ENCODE measurements around the gene FMN2. TPM values are rescaled to one million over a fixed set of nuclear protein-coding genes. Genes with fewer than 3 reads are reported as not detected.
A peak's percentile ranks its signal among the peaks of the same experiment; 100 is the strongest.

FMN2 gene
- total RNA-seq, 1 experiment from 2014 or later, result not detected

- H3K27me3 Mint-ChIP-seq (ENCODE audit: insufficient read depth, unreplicated experiment), result peaks cover 3% of the 10 kb centered on the region
- no peak overlapping the region for H3K27ac Mint-ChIP-seq (ENCODE audit: unreplicated experiment)
- no TSS peak for BruUV-seq (replicated peaks)
- intact Hi-C loops (cut with micrococcal nuclease; ENCODE audit: unreplicated experiment), result no loop called here
- H3K4me1 Mint-ChIP-seq (ENCODE audit: low read depth, unreplicated experiment), result no peaks in the 10 kb centered on the region
- no peak overlapping the region for H3K4me3 ChIP-seq (ENCODE audit: low read depth, low read length)
- no peaks in the 10 kb centered on the region for H3K9me3 ChIP-seq
- no peaks in the 10 kb centered on the region for H3K4me1 ChIP-seq
- H3K9me3 Mint-ChIP-seq (ENCODE audit: unreplicated experiment), result no peaks in the 10 kb centered on the region
- no peak for TF ChIP-seq CTCF (IDR thresholded peaks at IDR 0.05; ENCODE audit: insufficient read depth in 1 of 2, low read depth in 1 of 2, low read length in 1 of 2, severe bottlenecking in 1 of 2, unreplicated experiment in 1 of 2)
- H3K36me3 ChIP-seq (ENCODE audit: control insufficient read depth, insufficient read depth, low read length), result no peaks in the 10 kb centered on the region
- POLR2A ChIA-PET, result no interaction called here
- CTCF ChIA-PET, result no interaction called here
- H3K4me3 Mint-ChIP-seq (ENCODE audit: unreplicated experiment), result peak overlapping the region; percentile 32
- peak; percentile 4 to 40 for DNase-seq
- no peaks in the 10 kb centered on the region for H3K36me3 Mint-ChIP-seq (ENCODE audit: insufficient read depth, unreplicated experiment)
- no peaks in the 10 kb centered on the region for H3K27me3 ChIP-seq (replicated peaks; ENCODE audit: control insufficient read depth, insufficient read depth, low read length)
These were observed 247.2 kb downstream of the FMN2 start for GRCh38 chr1:240338837-240339236.

GRCh38 chr1:240341365-240342250, 249.9 kb downstream of the FMN2 start:
- Mint-ChIP-seq H3K4me3 (ENCODE audit: unreplicated experiment) (no peak overlapping the region), H3K27ac (ENCODE audit: unreplicated experiment) (no peak overlapping the region), H3K4me1 (ENCODE audit: low read depth, unreplicated experiment) (no peaks in the 10 kb centered on the region), H3K27me3 (ENCODE audit: insufficient read depth, unreplicated experiment) (peaks cover 3% of the 10 kb centered on the region), H3K36me3 (ENCODE audit: insufficient read depth, unreplicated experiment) (no peaks in the 10 kb centered on the region), H3K9me3 (ENCODE audit: unreplicated experiment) (no peaks in the 10 kb centered on the region)
- no peaks in the 10 kb centered on the region for H3K36me3 ChIP-seq (ENCODE audit: control insufficient read depth, insufficient read depth, low read length)
- BruUV-seq (replicated peaks), result no TSS peak
- intact Hi-C loops (cut with micrococcal nuclease; ENCODE audit: unreplicated experiment), result no loop called here
- ChIA-PET CTCF (no interaction called here), POLR2A (no interaction called here)
- H3K4me1 ChIP-seq, result no peaks in the 10 kb centered on the region
- TF ChIP-seq CTCF (IDR thresholded peaks at IDR 0.05; ENCODE audit: insufficient read depth in 1 of 2, low read depth in 1 of 2, low read length in 1 of 2, severe bottlenecking in 1 of 2, unreplicated experiment in 1 of 2), result no peak
- DNase-seq, result no peak
- H3K9me3 ChIP-seq, result no peaks in the 10 kb centered on the region
- no peak overlapping the region for H3K4me3 ChIP-seq (ENCODE audit: low read depth, low read length)
- no peaks in the 10 kb centered on the region for H3K27me3 ChIP-seq (replicated peaks; ENCODE audit: control insufficient read depth, insufficient read depth, low read length)

- Mint-ChIP-seq H3K4me3 (ENCODE audit: unreplicated experiment) (no peak overlapping the region), H3K27ac (ENCODE audit: unreplicated experiment) (no peak overlapping the region), H3K4me1 (ENCODE audit: low read depth, unreplicated experiment) (no peaks in the 10 kb centered on the region), H3K36me3 (ENCODE audit: insufficient read depth, unreplicated experiment) (no peaks in the 10 kb centered on the region), H3K9me3 (ENCODE audit: unreplicated experiment) (no peaks in the 10 kb centered on the region), H3K27me3 (ENCODE audit: insufficient read depth, unreplicated experiment) (peaks cover 3% of the 10 kb centered on the region)
- Histone ChIP-seq H3K27me3 (replicated peaks; ENCODE audit: control insufficient read depth, insufficient read depth, low read length) (no peaks in the 10 kb centered on the region), H3K36me3 (ENCODE audit: control insufficient read depth, insufficient read depth, low read length) (no peaks in the 10 kb centered on the region), H3K4me1 (no peaks in the 10 kb centered on the region), H3K9me3 (no peaks in the 10 kb centered on the region), H3K4me3 (ENCODE audit: low read depth, low read length) (no peak overlapping the region)
- no peak for TF ChIP-seq CTCF (IDR thresholded peaks at IDR 0.05; ENCODE audit: insufficient read depth in 1 of 2, low read depth in 1 of 2, low read length in 1 of 2, severe bottlenecking in 1 of 2, unreplicated experiment in 1 of 2)
- no peak for DNase-seq
- CTCF ChIA-PET, result no interaction called here
- intact Hi-C loops (cut with micrococcal nuclease; ENCODE audit: unreplicated experiment), result no loop called here
- no TSS peak for BruUV-seq (replicated peaks)
- POLR2A ChIA-PET, result no interaction called here
These were observed 250.6 kb downstream of the FMN2 start for GRCh38 chr1:240342251-240342625.
